Measurements from ENCODE around the gene RASSF1. TPM values are rescaled to one million over a fixed set of nuclear protein-coding genes. Genes with fewer than 3 reads are reported as not detected.
A peak's percentile ranks its signal among the peaks of the same experiment; 100 is the strongest.

RASSF1 gene
- total and polyA plus RNA-seq, 2 of the 8 experiments (the other 6 are each of a cell fraction or from before 2014, with no cell fraction given), result 10.3 to 15.7 TPM

- Histone ChIP-seq H4K91ac (replicated peaks; ENCODE audit: insufficient read length, low read length) (no peak overlapping the region), H3K9ac (replicated peaks in 1 of 4; ENCODE audit: extremely low read depth in 1 of 4, low read depth in 3 of 4, low read length in 3 of 4) (no peak overlapping the region), H3K4me1 (replicated peaks in 1 of 4; ENCODE audit: control insufficient read depth in 3 of 4, insufficient read depth in 4 of 4, low read length in 3 of 4) (peaks cover 0 to 27% (median 18%) of the 10 kb centered on the region in 4 experiments; a peak in 6 of 7 replicates), H2BK12ac (ENCODE audit: low read depth, low read length) (no peak overlapping the region), H3K56ac (replicated peaks; ENCODE audit: insufficient read length, low read depth, low read length) (no peak overlapping the region), H3K23ac (ENCODE audit: insufficient read length) (no peak overlapping the region), H3K4me2 (ENCODE audit: insufficient read depth in 1 of 2, low read depth in 2 of 2, low read length in 2 of 2) (no peak overlapping the region), H3K14ac (ENCODE audit: insufficient read length) (no peak overlapping the region), H3K23me2 (ENCODE audit: low read depth, low read length) (peaks cover 17% of the 10 kb centered on the region), H2BK20ac (ENCODE audit: low read length) (no peak overlapping the region), H3K79me1 (ENCODE audit: low read depth, low read length) (peaks cover 20% of the 10 kb centered on the region), H4K20me1 (replicated peaks in 1 of 2; ENCODE audit: control insufficient read depth in 1 of 2, insufficient read depth in 2 of 2, low read length in 2 of 2) (peaks cover 19 to 35% of the 10 kb centered on the region in 2 experiments), H3K4me3 (ENCODE audit: extremely low read depth in 1 of 4, insufficient read depth in 2 of 4, low read depth in 3 of 4, low read length in 4 of 4) (no peak overlapping the region), H4K5ac (ENCODE audit: insufficient read length, low read depth, low read length) (no peak overlapping the region), H2BK15ac (ENCODE audit: low read length) (no peak overlapping the region), H2AK5ac (ENCODE audit: low read depth, low read length) (no peak overlapping the region), H3K4ac (replicated peaks; ENCODE audit: insufficient read length, low read depth, low read length) (no peak overlapping the region), H3K79me2 (ENCODE audit: control insufficient read depth in 1 of 2, insufficient read depth in 2 of 2, low read length in 2 of 2) (peaks cover 0 to 25% of the 10 kb centered on the region in 2 experiments; a peak in 3 of 4 replicates), H2BK5ac (ENCODE audit: low read depth, low read length) (no peak overlapping the region), H2BK120ac (replicated peaks; ENCODE audit: low read depth, low read length) (no peak overlapping the region), H3K9me3 (ENCODE audit: insufficient read depth in 2 of 2, low read depth in 1 of 2, low read length in 1 of 2) (no peaks in the 10 kb centered on the region), H3K27me3 (replicated peaks in 1 of 4; ENCODE audit: control insufficient read depth in 3 of 4, extremely low read depth in 1 of 4, insufficient read depth in 3 of 4, low read length in 3 of 4) (no peaks in the 10 kb centered on the region), H3K18ac (ENCODE audit: extremely low read depth, low read length) (no peak overlapping the region), H3K27ac (ENCODE audit: low read depth, low read length) (0 out of 2 replicates have a peak overlapping the region, but pooled peaks have one; percentile 32), H4K8ac (ENCODE audit: extremely low read depth, insufficient read depth, low read length) (0 out of 2 replicates have a peak overlapping the region, but pooled peaks have one; percentile 7), H2AFZ (ENCODE audit: low read length) (no peak overlapping the region), H3K36me3 (ENCODE audit: control insufficient read depth in 2 of 4, insufficient read depth in 4 of 4, low read length in 3 of 4) (peaks cover 16 to 34% (median 28%) of the 10 kb centered on the region in 4 experiments)
- 92% methylated on average over 10 of the region's 10 CpGs; no CpG with 5 or more reads in 1 of the 2 experiments for WGBS, 2 experiments (ENCODE audit: extremely low coverage in 1 of 2, insufficient coverage in 1 of 2, insufficient read length in 1 of 2, insufficient replicate concordance in 2 of 2, low coverage in 1 of 2, low lambda C conversion rate in 2 of 2, missing lambda C conversion rate in 1 of 2)
- no peak for DNase-seq (ENCODE audit: low read depth in 1 of 2, low spot score in 2 of 2)
- FAIRE-seq, result no peak
- POLR2A ChIA-PET (ENCODE audit: partially characterized antibody), result interaction anchor here (0.8 to 12.6 kb wide), 7 partner anchors 11 to 67 kb away, joined by 3 to 149 read pairs (median 5); partner anchors contain the start of genes HYAL1, HYAL3, NAA80 and TUSC2
- CTCF ChIA-PET (ENCODE audit: partially characterized antibody), result interaction anchor here (0.6 to 3.9 kb wide), 10 partner anchors 10 to 197 kb away, joined by 3 to 17 read pairs (median 4); partner anchors contain the start of genes HYAL1 and TUSC2
- no peak for TF ChIP-seq RFX5 (IDR thresholded peaks at IDR 0.05; ENCODE audit: borderline replicate concordance, low read depth, low read length)
These were observed 22.0 kb downstream of the RASSF1 start for GRCh38 chr3:50318615-50319014.

Data from H1 (cell line).